ENCODE results near the gene DDX39A. TPM values are rescaled to one million over a fixed set of nuclear protein-coding genes. Genes with fewer than 3 reads are reported as not detected.

The DDX39A gene
- total and polyA plus RNA-seq, 2 of the 13 experiments (the other 11 are each of a cell fraction or from before 2014, with no cell fraction given): 34.6 to 90.4 TPM

DNA sequence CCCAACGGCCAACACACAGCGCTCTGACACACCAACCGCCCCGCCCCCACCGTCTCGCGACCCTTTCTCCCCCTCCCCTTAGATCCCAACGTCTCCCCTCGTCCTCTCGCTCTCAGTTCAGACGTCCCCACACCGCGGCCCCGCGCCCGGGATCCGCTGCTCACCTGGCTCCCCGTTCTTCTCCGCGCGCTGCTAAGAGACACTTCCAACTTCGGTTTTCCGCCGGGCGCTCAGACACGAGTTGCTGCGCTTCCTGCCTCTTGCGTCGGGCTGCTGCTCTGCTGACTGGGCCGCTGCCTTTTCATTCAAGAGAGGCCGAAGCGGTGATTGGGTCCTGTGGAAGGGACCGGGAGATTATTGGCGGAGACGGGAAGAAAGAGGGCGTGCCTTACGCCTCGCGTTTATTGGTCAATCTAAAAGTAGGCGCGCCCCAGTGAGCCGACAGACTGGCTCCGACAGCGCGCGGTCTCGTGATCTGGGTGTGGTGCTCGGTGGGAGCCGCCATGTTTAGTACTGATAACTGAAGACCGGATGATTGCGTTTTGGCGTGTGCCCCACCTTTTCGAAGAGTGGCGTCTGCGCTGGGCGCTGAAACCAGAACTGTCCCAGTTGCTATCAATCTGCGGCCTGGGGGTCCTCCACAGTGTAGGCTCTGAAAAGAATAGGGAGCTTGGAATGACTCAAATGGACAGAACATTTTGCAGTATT lies at the start of gene DDX39A (continued):
- peak; percentile 96 for TF ChIP-seq ZNF687 (CRISPR knock-in tag; IDR thresholded peaks at IDR 0.05)
- TF ChIP-seq, protein P1, sequence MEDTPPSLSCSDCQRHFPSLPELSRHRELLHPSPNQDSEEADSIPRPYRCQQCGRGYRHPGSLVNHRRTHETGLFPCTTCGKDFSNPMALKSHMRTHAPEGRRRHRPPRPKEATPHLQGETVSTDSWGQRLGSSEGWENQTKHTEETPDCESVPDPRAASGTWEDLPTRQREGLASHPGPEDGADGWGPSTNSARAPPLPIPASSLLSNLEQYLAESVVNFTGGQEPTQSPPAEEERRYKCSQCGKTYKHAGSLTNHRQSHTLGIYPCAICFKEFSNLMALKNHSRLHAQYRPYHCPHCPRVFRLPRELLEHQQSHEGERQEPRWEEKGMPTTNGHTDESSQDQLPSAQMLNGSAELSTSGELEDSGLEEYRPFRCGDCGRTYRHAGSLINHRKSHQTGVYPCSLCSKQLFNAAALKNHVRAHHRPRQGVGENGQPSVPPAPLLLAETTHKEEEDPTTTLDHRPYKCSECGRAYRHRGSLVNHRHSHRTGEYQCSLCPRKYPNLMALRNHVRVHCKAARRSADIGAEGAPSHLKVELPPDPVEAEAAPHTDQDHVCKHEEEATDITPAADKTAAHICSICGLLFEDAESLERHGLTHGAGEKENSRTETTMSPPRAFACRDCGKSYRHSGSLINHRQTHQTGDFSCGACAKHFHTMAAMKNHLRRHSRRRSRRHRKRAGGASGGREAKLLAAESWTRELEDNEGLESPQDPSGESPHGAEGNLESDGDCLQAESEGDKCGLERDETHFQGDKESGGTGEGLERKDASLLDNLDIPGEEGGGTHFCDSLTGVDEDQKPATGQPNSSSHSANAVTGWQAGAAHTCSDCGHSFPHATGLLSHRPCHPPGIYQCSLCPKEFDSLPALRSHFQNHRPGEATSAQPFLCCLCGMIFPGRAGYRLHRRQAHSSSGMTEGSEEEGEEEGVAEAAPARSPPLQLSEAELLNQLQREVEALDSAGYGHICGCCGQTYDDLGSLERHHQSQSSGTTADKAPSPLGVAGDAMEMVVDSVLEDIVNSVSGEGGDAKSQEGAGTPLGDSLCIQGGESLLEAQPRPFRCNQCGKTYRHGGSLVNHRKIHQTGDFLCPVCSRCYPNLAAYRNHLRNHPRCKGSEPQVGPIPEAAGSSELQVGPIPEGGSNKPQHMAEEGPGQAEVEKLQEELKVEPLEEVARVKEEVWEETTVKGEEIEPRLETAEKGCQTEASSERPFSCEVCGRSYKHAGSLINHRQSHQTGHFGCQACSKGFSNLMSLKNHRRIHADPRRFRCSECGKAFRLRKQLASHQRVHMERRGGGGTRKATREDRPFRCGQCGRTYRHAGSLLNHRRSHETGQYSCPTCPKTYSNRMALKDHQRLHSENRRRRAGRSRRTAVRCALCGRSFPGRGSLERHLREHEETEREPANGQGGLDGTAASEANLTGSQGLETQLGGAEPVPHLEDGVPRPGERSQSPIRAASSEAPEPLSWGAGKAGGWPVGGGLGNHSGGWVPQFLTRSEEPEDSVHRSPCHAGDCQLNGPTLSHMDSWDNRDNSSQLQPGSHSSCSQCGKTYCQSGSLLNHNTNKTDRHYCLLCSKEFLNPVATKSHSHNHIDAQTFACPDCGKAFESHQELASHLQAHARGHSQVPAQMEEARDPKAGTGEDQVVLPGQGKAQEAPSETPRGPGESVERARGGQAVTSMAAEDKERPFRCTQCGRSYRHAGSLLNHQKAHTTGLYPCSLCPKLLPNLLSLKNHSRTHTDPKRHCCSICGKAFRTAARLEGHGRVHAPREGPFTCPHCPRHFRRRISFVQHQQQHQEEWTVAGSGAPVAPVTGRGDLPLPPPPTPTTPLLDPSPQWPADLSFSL (CRISPR knock-in tag; IDR thresholded peaks at IDR 0.05): no peak
- TF ChIP-seq MAX (IDR thresholded peaks at IDR 0.05): peak; percentile 77
- TF ChIP-seq, protein P2, sequence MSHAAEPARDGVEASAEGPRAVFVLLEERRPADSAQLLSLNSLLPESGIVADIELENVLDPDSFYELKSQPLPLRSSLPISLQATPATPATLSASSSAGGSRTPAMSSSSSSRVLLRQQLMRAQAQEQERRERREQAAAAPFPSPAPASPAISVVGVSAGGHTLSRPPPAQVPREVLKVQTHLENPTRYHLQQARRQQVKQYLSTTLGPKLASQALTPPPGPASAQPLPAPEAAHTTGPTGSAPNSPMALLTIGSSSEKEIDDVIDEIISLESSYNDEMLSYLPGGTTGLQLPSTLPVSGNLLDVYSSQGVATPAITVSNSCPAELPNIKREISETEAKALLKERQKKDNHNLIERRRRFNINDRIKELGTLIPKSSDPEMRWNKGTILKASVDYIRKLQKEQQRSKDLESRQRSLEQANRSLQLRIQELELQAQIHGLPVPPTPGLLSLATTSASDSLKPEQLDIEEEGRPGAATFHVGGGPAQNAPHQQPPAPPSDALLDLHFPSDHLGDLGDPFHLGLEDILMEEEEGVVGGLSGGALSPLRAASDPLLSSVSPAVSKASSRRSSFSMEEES (CRISPR knock-in tag; IDR thresholded peaks at IDR 0.05): peak; percentile 55; the same call in 1 of the 2 replicates
- TF ChIP-seq HOXA5 (CRISPR knock-in tag; IDR thresholded peaks at IDR 0.05): no peak
- TF ChIP-seq TARDBP (CRISPR knock-in tag; IDR thresholded peaks at IDR 0.05): peak; percentile 84
- peak; percentile 98 for TF ChIP-seq SP2 (CRISPR knock-in tag; IDR thresholded peaks at IDR 0.05)
- peak; percentile 86 for TF ChIP-seq RBFOX2 (IDR thresholded peaks at IDR 0.05; ENCODE audit: low read depth, low read length)
- TF ChIP-seq MYPOP (CRISPR knock-in tag; IDR thresholded peaks at IDR 0.05): peak; percentile 94
- peak; percentile 71 for TF ChIP-seq ATF1 (CRISPR knock-in tag; IDR thresholded peaks at IDR 0.05)
- peak; percentile 77 for TF ChIP-seq GLI4 (CRISPR knock-in tag; IDR thresholded peaks at IDR 0.05; ENCODE audit: borderline replicate concordance)
- peak; percentile 24; the same call in 1 of the 2 replicates for TF ChIP-seq GABPA (IDR thresholded peaks at IDR 0.05; ENCODE audit: low read depth, low read length)
- TF ChIP-seq GABPA (CRISPR knock-in tag; IDR thresholded peaks at IDR 0.05; ENCODE audit: low read depth): peak; percentile 82; the same call in 1 of the 2 replicates
- peak; percentile 64; the same call in 1 of the 2 replicates for TF ChIP-seq ZNF563 (CRISPR knock-in tag; IDR thresholded peaks at IDR 0.05)
- peak; percentile 61; the same call in 1 of the 2 replicates for TF ChIP-seq ZNF878 (CRISPR knock-in tag; IDR thresholded peaks at IDR 0.05)
